Thoracic aorta (tissue), 2 donors: ENCODE results near the gene LRCOL1. TPM values are rescaled to one million over a fixed set of nuclear protein-coding genes. Genes with fewer than 3 reads are reported as not detected.

Source experiments
- ATAC-seq: fragments of 150-250 bp; one replicate; pipeline ENCODE4 v1.8.0; 2017; ENCODE audit warnings: low read depth; ENCODE audit not compliant: insufficient number of reproducible peaks, low FRiP score
- DNase-seq: peaks from one replicate; pipeline ENCODE4 v3.0.0-alpha.2; 2020; ENCODE audit warnings: low spot score
- H3K27ac ChIP-seq, 2 donors: fragments of 200-600 bp; sonication (generic); 1 replicate in 1 of 2; 2 replicates in 1 of 2; pipeline ENCODE4 v1.5.1; 2016; ENCODE audit warnings: mild to moderate bottlenecking in 2 of 2, moderate library complexity in 2 of 2
- H3K27me3 ChIP-seq: fragments of 200-600 bp; sonication (generic); replicated peaks from 2 replicates; pipeline ENCODE4 v1.6.0; 2016; ENCODE audit warnings: mild to moderate bottlenecking; ENCODE audit not compliant: insufficient read depth
- H3K36me3 ChIP-seq: fragments of 200-600 bp; sonication (generic); one replicate; pipeline ENCODE4 v1.5.1; 2016
- H3K4me1 ChIP-seq, 2 donors: fragments of 200-600 bp; sonication (generic); 1 replicate in 1 of 2; 2 replicates in 1 of 2; pipeline versions ENCODE4 v1.5.1 to v1.6.0; 2016; ENCODE audit warnings: low read depth in 2 of 2, mild to moderate bottlenecking in 1 of 2; ENCODE audit not compliant: control insufficient read depth in 1 of 2
- H3K4me3 ChIP-seq: fragments of 200-600 bp; sonication (generic); 2 replicates; pipeline ENCODE4 v1.5.1; 2016; ENCODE audit warnings: mild to moderate bottlenecking
- H3K9me3 ChIP-seq: fragments of 200-600 bp; sonication (generic); 2 replicates; pipeline ENCODE4 v1.5.1; 2016
- total RNA-seq, 2 donors: library from RNA; depleted of rRNA; stranded (reverse); fragments of >200 nt; gene quantifications; one replicate each; pipeline versions ENCODE4 v1.1.0 to v1.2.3, GENCODE V29; 2016
- TF ChIP-seq, protein P1 (sequence below): fragments of 200-600 bp; sonication (generic); IDR thresholded peaks from one replicate; pipeline ENCODE4 v1.5.1; 2019; ENCODE audit warnings: antibody characterized with exemption

The LRCOL1 gene
- total RNA-seq, 2 donors from 2014 or later, result not detected

- Histone ChIP-seq H3K4me3 (no peak overlapping the region), H3K27me3 (no peaks in the 10 kb centered on the region), H3K4me1 (no peaks in the 10 kb centered on the region), H3K36me3 (peaks cover 22% of the 10 kb centered on the region), H3K9me3 (no peaks in the 10 kb centered on the region), H3K27ac (no peak overlapping the region)
- ATAC-seq (no peak), DNase-seq (no peak)
- TF ChIP-seq, protein P1, sequence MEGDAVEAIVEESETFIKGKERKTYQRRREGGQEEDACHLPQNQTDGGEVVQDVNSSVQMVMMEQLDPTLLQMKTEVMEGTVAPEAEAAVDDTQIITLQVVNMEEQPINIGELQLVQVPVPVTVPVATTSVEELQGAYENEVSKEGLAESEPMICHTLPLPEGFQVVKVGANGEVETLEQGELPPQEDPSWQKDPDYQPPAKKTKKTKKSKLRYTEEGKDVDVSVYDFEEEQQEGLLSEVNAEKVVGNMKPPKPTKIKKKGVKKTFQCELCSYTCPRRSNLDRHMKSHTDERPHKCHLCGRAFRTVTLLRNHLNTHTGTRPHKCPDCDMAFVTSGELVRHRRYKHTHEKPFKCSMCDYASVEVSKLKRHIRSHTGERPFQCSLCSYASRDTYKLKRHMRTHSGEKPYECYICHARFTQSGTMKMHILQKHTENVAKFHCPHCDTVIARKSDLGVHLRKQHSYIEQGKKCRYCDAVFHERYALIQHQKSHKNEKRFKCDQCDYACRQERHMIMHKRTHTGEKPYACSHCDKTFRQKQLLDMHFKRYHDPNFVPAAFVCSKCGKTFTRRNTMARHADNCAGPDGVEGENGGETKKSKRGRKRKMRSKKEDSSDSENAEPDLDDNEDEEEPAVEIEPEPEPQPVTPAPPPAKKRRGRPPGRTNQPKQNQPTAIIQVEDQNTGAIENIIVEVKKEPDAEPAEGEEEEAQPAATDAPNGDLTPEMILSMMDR, result no peak
These were observed 36.5 kb upstream of the LRCOL1 start for GRCh38 chr12:132646850-132647249.

- no peaks in the 10 kb centered on the region for H3K4me1 ChIP-seq
- peaks cover 29% of the 10 kb centered on the region for H3K36me3 ChIP-seq
- DNase-seq (no peak), ATAC-seq (no peak)
- H3K27ac ChIP-seq, result no peak overlapping the region
- H3K4me3 ChIP-seq, result no peak overlapping the region
- H3K9me3 ChIP-seq, result no peaks in the 10 kb centered on the region
- no peaks in the 10 kb centered on the region for H3K27me3 ChIP-seq
- TF ChIP-seq, protein P1, result no peak
These were observed 32.8 kb upstream of the LRCOL1 start for GRCh38 chr12:132642846-132643835.

- Histone ChIP-seq H3K27ac (no peak overlapping the region), H3K4me1 (no peaks in the 10 kb centered on the region), H3K9me3 (no peaks in the 10 kb centered on the region), H3K36me3 (peaks cover 36% of the 10 kb centered on the region), H3K4me3 (no peak overlapping the region), H3K27me3 (no peaks in the 10 kb centered on the region)
- no peak for DNase-seq
- ATAC-seq, result no peak
- TF ChIP-seq, protein P1, result no peak
These were observed 31.6 kb upstream of the LRCOL1 start for GRCh38 chr12:132641811-132642650.

DNA sequence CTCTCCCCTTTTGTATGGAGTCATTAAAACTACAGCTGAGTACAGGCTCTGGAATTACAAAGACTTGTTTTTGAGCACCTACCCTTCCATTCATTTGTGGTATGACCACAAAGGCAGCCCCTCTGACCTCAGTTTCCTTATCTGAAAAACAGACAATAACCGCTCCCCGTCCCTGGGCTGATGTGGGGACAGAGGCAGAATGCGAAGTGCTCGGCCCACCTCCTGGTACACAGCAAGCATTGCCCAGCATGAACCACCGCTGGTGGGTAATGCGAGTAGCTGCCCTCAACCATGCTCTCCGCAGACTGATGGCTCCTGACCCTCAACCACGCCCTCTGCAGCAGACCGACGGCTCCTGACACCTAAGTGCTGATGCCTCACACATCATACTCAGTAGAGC is 30.6 kb upstream of the LRCOL1 start:
- peaks cover 39% of the 10 kb centered on the region for H3K36me3 ChIP-seq
- H3K27ac ChIP-seq, result no peak overlapping the region
- DNase-seq, result no peak

More for the DNA sequence above, 30.6 kb upstream of the LRCOL1 start:
- Histone ChIP-seq H3K4me3 (no peak overlapping the region), H3K27me3 (no peaks in the 10 kb centered on the region), H3K9me3 (no peaks in the 10 kb centered on the region), H3K4me1 (no peaks in the 10 kb centered on the region)
- TF ChIP-seq, protein P1, result no peak
- no peak for ATAC-seq
